Fibroblast of the aortic adventitia (primary cell): ENCODE data around the gene CDC42EP5. TPM values are rescaled to one million over a fixed set of nuclear protein-coding genes. Genes with fewer than 3 reads are reported as not detected.

ENCODE experiments used
- DNase-seq: peaks from one replicate; pipeline ENCODE4 v3.0.0-alpha.2; 2010; ENCODE audit warnings: low read depth
- H3K4me3 ChIP-seq: 2 replicates; pipeline ENCODE4 v1.5.1; 2011; ENCODE audit warnings: low read depth, mild to moderate bottlenecking, control low read depth, low read length, moderate library complexity
- total RNA-seq: library from RNA; depleted of rRNA; stranded (reverse); fragments of >200 nt; gene quantifications from 2 replicates; pipeline ENCODE4 v1.2.3, GENCODE V29; 2012; ENCODE audit warnings: low replicate concordance
- TF ChIP-seq, protein P1 (sequence below): IDR thresholded peaks from 2 replicates; pipeline ENCODE4 v1.5.1; 2011; ENCODE audit warnings: mild to moderate bottlenecking, low read length, control low read depth, inconsistent platforms; ENCODE audit not compliant: insufficient read depth

Gene CDC42EP5
- total RNA-seq, 1 donor, result 7.9 TPM

GRCh38 chr19:54432144-54432738, 40.9 kb downstream of the CDC42EP5 start:
- no peak for DNase-seq
- TF ChIP-seq, protein P1, sequence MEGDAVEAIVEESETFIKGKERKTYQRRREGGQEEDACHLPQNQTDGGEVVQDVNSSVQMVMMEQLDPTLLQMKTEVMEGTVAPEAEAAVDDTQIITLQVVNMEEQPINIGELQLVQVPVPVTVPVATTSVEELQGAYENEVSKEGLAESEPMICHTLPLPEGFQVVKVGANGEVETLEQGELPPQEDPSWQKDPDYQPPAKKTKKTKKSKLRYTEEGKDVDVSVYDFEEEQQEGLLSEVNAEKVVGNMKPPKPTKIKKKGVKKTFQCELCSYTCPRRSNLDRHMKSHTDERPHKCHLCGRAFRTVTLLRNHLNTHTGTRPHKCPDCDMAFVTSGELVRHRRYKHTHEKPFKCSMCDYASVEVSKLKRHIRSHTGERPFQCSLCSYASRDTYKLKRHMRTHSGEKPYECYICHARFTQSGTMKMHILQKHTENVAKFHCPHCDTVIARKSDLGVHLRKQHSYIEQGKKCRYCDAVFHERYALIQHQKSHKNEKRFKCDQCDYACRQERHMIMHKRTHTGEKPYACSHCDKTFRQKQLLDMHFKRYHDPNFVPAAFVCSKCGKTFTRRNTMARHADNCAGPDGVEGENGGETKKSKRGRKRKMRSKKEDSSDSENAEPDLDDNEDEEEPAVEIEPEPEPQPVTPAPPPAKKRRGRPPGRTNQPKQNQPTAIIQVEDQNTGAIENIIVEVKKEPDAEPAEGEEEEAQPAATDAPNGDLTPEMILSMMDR, result no peak

GRCh38 chr19:54431255-54431838, 41.7 kb downstream of the CDC42EP5 start:
- no peak overlapping the region for H3K4me3 ChIP-seq
- TF ChIP-seq, protein P1, result no peak
- DNase-seq, result peak; percentile 47

More at GRCh38 chr19:54432144-54432738, 40.9 kb downstream of the CDC42EP5 start:
- no peak overlapping the region for H3K4me3 ChIP-seq

DNA sequence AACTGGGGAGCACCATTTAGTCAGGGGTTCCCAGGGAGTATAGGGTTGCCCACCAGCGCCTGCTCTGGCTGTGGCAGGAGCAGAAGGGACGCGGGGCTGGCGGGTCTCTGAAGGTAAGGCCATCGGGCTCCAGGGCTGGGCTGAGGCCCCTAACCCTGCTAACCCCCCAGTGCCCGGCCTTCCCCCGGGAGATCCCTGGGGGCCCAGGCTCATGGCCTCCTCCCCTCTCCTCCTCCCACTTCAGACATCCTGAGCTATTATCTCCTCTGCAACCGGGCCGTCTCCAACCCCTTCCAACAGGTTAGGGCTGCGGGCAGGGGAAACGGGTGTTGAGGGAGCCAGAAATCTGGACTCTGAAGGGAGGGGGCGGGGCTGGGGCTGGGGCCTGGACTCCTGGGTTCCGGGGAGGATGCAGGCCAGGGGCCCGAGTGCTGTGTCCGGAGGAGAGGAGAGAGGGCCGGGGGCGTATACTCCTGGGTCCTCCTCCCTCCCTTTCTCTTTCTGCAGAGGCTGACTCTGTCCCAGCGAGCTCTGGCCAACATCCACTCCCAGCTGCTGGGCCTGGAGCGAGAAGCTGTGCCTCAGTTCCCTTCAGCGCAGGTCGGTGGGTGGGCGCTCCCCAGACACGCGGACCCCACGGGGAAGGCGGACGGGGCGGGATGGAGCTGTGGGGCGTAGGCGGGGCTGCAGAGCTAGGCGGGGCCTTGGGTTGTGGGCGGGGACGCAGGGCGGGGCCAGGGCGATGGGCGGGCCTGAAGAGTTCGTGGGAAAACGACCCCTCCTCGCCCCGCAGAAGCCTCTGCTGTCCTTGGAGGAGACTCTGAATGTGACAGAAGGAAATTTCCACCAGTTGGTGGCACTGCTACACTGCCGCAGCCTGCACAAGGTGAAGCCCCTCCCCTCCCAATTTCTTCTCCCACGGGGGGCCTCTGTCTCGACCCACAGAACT, 42.5 kb downstream of the CDC42EP5 start:
- no peak for DNase-seq
- peak overlapping the region; percentile 54 for H3K4me3 ChIP-seq
- TF ChIP-seq, protein P1, result no peak

DNA sequence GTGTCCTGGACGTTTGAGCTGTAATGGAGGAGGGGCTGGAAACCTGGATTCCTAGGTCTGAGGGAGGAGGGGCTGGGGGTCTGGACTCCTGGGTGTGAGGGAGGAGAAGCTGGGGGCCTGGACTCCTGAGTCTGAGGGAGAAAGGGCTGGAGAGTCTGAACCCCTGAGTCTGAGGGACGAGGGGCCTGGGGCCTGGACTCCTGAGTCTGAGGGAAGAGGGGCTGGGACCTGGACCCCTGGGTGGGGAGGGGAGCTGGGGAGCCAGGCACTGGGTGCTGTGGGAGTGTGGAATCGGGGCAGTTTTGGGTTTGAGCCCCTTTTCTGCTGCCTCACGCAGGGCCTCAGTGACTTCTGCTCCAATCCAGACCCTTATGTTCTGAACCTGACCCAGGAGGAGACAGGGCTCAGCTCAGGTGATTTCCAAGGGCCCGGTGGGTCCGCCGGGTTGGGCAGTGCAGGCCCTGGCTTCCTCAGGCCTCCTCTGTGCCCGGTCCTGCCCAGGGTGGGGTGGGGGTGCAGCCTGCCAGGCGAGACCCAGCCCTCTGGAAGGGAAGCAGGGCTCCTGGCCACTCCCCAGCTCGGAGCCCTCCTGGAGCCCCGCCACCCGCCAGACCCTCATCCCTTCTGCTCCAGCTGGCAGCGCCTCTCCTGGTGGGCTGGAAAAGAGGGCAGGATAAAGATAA, 43.4 kb downstream of the CDC42EP5 start:
- TF ChIP-seq, protein P1, result no peak
- H3K4me3 ChIP-seq, result no peak overlapping the region
- DNase-seq, result no peak

GRCh38 chr19:54429176-54429495, 44.0 kb downstream of the CDC42EP5 start:
- TF ChIP-seq, protein P1, result no peak
- no peak for DNase-seq
- no peak overlapping the region for H3K4me3 ChIP-seq

GRCh38 chr19:54428323-54429175, 44.5 kb downstream of the CDC42EP5 start:
- no peak overlapping the region for H3K4me3 ChIP-seq
- TF ChIP-seq, protein P1, result no peak
- no peak for DNase-seq
